Spleen (tissue), 11 donors: Measurements from ENCODE around the gene TTC28. TPM values are rescaled to one million over a fixed set of nuclear protein-coding genes. Genes with fewer than 3 reads are reported as not detected.

ENCODE experiments used
- DNase-seq: peaks from one replicate; pipeline ENCODE4 v3.0.0-alpha.2; 2020
- H3K27ac ChIP-seq, 8 donors: fragments of 200-600 bp; sonication (generic) in 7 of 8; 1 replicate in 4 of 8; 2 replicates in 4 of 8; pipeline versions ENCODE4 v1.5.0 to v1.8.0; 2016 to 2021; ENCODE audit warnings: inconsistent platforms in 4 of 8, mild to moderate bottlenecking in 4 of 8, moderate library complexity in 1 of 8
- H3K27me3 ChIP-seq, 7 donors: fragments of 200-600 bp; sonication (generic) in 6 of 7; replicated peaks in 1 of 7; 1 replicate in 4 of 7; 2 replicates in 3 of 7; pipeline versions ENCODE4 v1.5.0 to v1.8.0; 2016 to 2021; ENCODE audit warnings: inconsistent platforms in 3 of 7, mild to moderate bottlenecking in 1 of 7
- H3K36me3 ChIP-seq, 6 donors: fragments of 200-600 bp; sonication (generic) in 5 of 6; 1 replicate in 4 of 6; 2 replicates in 2 of 6; pipeline versions ENCODE4 v1.5.0 to v1.8.0; 2016 to 2021; ENCODE audit warnings: inconsistent platforms in 2 of 6
- H3K4me1 ChIP-seq, 6 donors: fragments of 200-600 bp; sonication (generic) in 5 of 6; 1 replicate in 3 of 6; 2 replicates in 3 of 6; pipeline versions ENCODE4 v1.5.0 to v1.8.0; 2016 to 2021; ENCODE audit warnings: inconsistent platforms in 3 of 6
- H3K4me3 ChIP-seq, 8 donors: fragments of 200-600 bp; sonication (generic) in 7 of 8; 1 replicate in 4 of 8; 2 replicates in 4 of 8; pipeline versions ENCODE4 v1.5.0 to v1.8.0; 2016 to 2021; ENCODE audit warnings: inconsistent platforms in 4 of 8, mild to moderate bottlenecking in 4 of 8, moderate library complexity in 2 of 8
- H3K9me3 ChIP-seq, 8 donors: fragments of 200-600 bp; sonication (generic) in 7 of 8; 1 replicate in 4 of 8; 2 replicates in 4 of 8; pipeline versions ENCODE4 v1.5.0 to v1.8.0; 2016 to 2021; ENCODE audit warnings: inconsistent platforms in 4 of 8
- POLR2A ChIP-seq, 3 donors: fragments of 450-650 bp; IDR thresholded peaks; one replicate each; pipeline ENCODE4 v1.5.1; 2017; ENCODE audit warnings: antibody characterized with exemption in 3 of 3, mild to moderate bottlenecking in 1 of 3
- POLR2AphosphoS5 ChIP-seq, 3 donors: sonication (generic); formaldehyde crosslinking; IDR thresholded peaks; one replicate each; pipeline ENCODE4 v1.5.1; 2017; ENCODE audit warnings: antibody characterized with exemption in 3 of 3
- WGBS, 5 donors: extraction: QIAGEN DNeasy Blood & Tissue Kit in 3 of 5; methylation state at CpG; one replicate each; pipeline versions ENCODE4 v1.1.5 to v1.1.7; 2013 to 2018; 5-methylcytosine and 5-hydroxymethylcytosine counted together
- intact Hi-C: fragments of 100-400 bp; cut with DNase I; formaldehyde crosslinking; loops from one replicate; pipeline ENCODE4 v1.15.0; 2023; ENCODE audit warnings: low total_unique reads
- polyA plus RNA-seq, 3 donors: library from polyadenylated mRNA; stranded (reverse); fragments of 200-250 nt; gene quantifications; one replicate each; pipeline ENCODE4 v1.2.1, GENCODE V29; 2013
- total RNA-seq, 7 donors: library from RNA; depleted of rRNA in 3 of 7; stranded (reverse); fragments of >200 nt in 3 of 7; fragmentation: NEBNext Ultra II Directional in 4 of 7; extraction: Animal tissue kit (Norgen Biotek cat#: 25700) in 4 of 7; gene quantifications; one replicate each; pipeline versions ENCODE4 v1.1.0 to v1.2.1, GENCODE V29; 2016 to 2021
- TF ChIP-seq, protein P1 (sequence below), 11 experiments: fragments of 200-600 bp in 7 of 11; fragments of 450-650 bp in 4 of 11; sonication (generic) in 4 of 11; IDR thresholded peaks in 8 of 11; conservative IDR thresholded peaks in 3 of 11; 1 replicate in 7 of 11; 2 replicates in 4 of 11; pipeline versions ENCODE4 v1.4.0 to v1.8.0; 2016 to 2021; ENCODE audit warnings: antibody characterized with exemption in 11 of 11, inconsistent platforms in 4 of 11, mild to moderate bottlenecking in 1 of 11
- donor health status: healthy with polysubstance abuse.
- donor health status: DM: no; HTN: no; CAD: no; lungs with moderate emphysema.
- donor health status: DM: no; HTN: no; CAD: no.
- donor health status: Bipolar disorder and iron deficiency.
- donor health status: healthy.
- donor health status: DM: no; HTN: no; CAD: no.
- donor health status: DM: yes; HTN: yes; CAD: no.

TTC28 gene
- total and polyA plus RNA-seq, 10 donors, result 0.62 to 69.0 (median 33.5) TPM

DNA sequence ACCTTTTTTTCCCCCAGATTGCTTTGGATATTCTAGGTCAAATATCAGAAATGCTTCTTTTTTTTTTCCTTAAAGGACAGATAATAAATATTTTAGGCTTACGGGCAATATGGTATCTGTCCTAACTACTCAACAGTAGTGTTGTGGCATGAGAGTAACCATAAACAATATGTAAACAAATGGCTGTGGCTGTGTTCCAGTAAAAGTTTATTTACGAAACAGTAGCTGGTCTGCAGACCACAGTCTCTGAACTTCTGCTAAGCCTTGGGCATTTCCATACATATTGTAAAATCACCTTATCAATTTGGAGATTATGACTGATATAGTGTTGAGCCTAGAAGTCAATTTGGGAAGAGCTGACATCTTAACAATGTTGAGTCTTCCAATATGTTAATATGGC, 621.6 kb downstream of the TTC28 start:
- H3K27ac ChIP-seq, result no peak overlapping the region
- no peaks in the 10 kb centered on the region for H3K27me3 ChIP-seq
- intact Hi-C loops, result loop anchor here (10.0 kb wide), 1 partner anchor 537 kb away; no protein-coding TSS in a partner anchor
- no peaks in the 10 kb centered on the region for H3K36me3 ChIP-seq
- H3K4me3 ChIP-seq, result no peak overlapping the region
- DNase-seq, result no peak
- TF ChIP-seq, protein P1, sequence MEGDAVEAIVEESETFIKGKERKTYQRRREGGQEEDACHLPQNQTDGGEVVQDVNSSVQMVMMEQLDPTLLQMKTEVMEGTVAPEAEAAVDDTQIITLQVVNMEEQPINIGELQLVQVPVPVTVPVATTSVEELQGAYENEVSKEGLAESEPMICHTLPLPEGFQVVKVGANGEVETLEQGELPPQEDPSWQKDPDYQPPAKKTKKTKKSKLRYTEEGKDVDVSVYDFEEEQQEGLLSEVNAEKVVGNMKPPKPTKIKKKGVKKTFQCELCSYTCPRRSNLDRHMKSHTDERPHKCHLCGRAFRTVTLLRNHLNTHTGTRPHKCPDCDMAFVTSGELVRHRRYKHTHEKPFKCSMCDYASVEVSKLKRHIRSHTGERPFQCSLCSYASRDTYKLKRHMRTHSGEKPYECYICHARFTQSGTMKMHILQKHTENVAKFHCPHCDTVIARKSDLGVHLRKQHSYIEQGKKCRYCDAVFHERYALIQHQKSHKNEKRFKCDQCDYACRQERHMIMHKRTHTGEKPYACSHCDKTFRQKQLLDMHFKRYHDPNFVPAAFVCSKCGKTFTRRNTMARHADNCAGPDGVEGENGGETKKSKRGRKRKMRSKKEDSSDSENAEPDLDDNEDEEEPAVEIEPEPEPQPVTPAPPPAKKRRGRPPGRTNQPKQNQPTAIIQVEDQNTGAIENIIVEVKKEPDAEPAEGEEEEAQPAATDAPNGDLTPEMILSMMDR (IDR thresholded peaks at IDR 0.05 in 8 of 11, conservative IDR thresholded peaks at IDR 0.05 in 3 of 11), result no peak
- no peak for TF ChIP-seq POLR2AphosphoS5 (IDR thresholded peaks at IDR 0.05)
- TF ChIP-seq POLR2A (IDR thresholded peaks at IDR 0.05), result no peak
- peaks cover 0 to 8% (median 0%) of the 10 kb centered on the region in 8 donors for H3K9me3 ChIP-seq
- WGBS, 5 donors, result 91 to 98% (median 95%) methylated on average over 2 of the region's 2 CpGs
- no peaks in the 10 kb centered on the region for H3K4me1 ChIP-seq

DNA sequence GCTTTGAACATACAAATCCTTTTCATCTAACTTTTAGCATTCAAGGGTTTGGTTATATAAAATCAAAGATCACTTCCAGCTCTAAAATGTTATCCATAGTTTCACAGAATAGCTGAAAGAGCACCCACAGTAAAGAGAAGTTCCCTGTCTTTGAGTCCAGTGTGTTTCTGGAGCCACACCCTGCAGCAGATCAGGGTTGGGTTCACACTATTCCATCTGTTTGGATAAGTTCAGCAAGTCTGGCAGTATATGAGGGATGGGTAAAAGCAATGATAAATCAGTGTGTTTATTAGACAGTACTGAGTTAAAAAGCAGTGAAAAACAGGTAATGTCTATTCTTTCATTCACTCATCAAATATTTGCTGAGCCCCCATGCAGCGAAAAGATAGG, 624.8 kb downstream of the TTC28 start:
- Histone ChIP-seq H3K9me3 (no peaks in the 10 kb centered on the region), H3K27me3 (no peaks in the 10 kb centered on the region), H3K4me1 (peaks cover 0 to 8% (median 0%) of the 10 kb centered on the region in 6 donors), H3K27ac (no peak overlapping the region), H3K36me3 (no peaks in the 10 kb centered on the region), H3K4me3 (no peak overlapping the region)
- intact Hi-C loops, result loop anchor here (10.0 kb wide), 1 partner anchor 540 kb away; no protein-coding TSS in a partner anchor
- TF ChIP-seq POLR2A (IDR thresholded peaks at IDR 0.05) (no peak), POLR2AphosphoS5 (IDR thresholded peaks at IDR 0.05) (no peak)
- TF ChIP-seq, protein P1 (IDR thresholded peaks at IDR 0.05 in 8 of 11, conservative IDR thresholded peaks at IDR 0.05 in 3 of 11), result no peak
- DNase-seq, result no peak
- 93 to 97% (median 94%) methylated on average over 1 of the region's 1 CpG for WGBS, 5 donors

DNA sequence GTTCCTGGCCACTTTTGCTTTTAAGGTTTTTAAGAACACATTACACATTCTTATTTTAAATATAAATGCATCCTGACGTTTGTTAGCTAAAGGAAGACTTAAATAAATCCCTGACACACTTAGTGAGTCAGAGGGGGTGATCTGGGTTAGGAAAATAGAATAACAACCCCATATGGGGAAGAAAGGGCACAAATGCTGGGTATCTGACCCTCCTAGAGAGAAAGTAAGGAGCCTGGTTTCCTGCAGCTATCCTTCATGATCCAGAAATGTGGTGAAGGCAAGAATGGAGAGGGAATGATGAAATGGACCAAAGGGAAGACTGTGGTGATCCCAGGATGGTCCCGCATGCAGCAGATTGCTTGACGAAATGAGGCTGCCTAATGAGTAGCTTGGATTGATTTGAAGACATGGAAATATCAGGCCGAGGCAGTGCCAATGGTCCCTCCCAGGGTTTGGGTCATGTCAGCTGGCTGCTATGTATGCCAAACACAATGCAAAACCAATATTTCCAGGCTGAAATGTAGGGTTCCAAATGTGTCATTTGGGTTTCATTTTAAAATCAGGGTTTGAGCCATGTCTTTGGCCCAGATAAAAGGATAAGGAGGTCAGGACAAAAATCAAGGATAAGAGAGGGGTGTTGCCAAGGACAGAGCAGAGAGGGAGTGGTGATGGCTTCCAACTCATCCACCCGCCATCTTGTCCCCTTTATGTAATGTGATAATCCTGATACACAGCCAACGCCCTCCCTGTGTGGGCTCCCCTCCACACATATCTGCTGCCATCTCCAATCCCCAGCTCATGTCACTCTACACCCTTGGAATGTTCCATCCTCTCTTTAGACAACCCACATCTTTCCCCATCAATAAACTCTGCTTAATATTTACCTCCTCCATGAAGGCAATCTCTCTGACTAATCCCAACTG, 625.5 kb downstream of the TTC28 start:
- Histone ChIP-seq H3K4me3 (no peak overlapping the region), H3K9me3 (no peaks in the 10 kb centered on the region), H3K4me1 (peaks cover 0 to 11% (median 0%) of the 10 kb centered on the region in 6 donors), H3K36me3 (no peaks in the 10 kb centered on the region), H3K27ac (no peak overlapping the region), H3K27me3 (no peaks in the 10 kb centered on the region)
- TF ChIP-seq POLR2A (IDR thresholded peaks at IDR 0.05) (no peak), POLR2AphosphoS5 (IDR thresholded peaks at IDR 0.05) (no peak)
- TF ChIP-seq, protein P1 (IDR thresholded peaks at IDR 0.05 in 8 of 11, conservative IDR thresholded peaks at IDR 0.05 in 3 of 11), result no peak
- DNase-seq, result no peak
- intact Hi-C loops, result loop anchor here (10.0 kb wide), 1 partner anchor 541 kb away; no protein-coding TSS in a partner anchor
- 77 to 88% (median 84%) methylated on average over 6 of the region's 6 CpGs for WGBS, 5 donors

DNA sequence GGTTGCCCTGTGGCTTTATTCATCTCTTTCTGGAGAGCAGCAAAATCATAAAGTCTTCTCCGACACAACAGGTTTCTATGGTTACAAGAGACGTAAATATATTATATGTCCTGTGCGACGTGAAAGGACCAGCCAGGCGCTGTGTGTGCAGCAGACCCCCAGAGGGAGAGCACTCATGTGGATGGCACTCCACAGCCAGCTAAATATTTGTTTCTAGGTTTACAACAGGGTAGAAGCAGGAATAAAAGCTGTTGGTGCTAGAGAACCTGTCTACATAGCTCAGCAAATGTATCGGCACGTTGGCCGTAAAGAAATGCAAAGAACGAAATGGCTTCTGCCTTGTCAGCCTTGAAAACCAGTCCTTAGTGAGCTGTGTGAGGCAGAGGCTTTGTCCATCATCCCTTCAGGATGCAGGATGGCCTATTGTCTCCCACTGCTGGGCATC, 626.8 kb downstream of the TTC28 start:
- Histone ChIP-seq H3K4me1 (peaks cover 0 to 24% (median 4%) of the 10 kb centered on the region in 6 donors), H3K9me3 (no peaks in the 10 kb centered on the region), H3K4me3 (no peak overlapping the region), H3K27ac (no peak overlapping the region), H3K36me3 (no peaks in the 10 kb centered on the region), H3K27me3 (no peaks in the 10 kb centered on the region)
- 87 to 91% (median 90%) methylated on average over 9 of the region's 9 CpGs for WGBS, 5 donors
- no peak for TF ChIP-seq POLR2AphosphoS5 (IDR thresholded peaks at IDR 0.05)
- TF ChIP-seq, protein P1 (IDR thresholded peaks at IDR 0.05 in 8 of 11, conservative IDR thresholded peaks at IDR 0.05 in 3 of 11), result no peak
- TF ChIP-seq POLR2A (IDR thresholded peaks at IDR 0.05), result no peak
- no peak for DNase-seq
- intact Hi-C loops, result loop anchor here (10.0 kb wide), 1 partner anchor 542 kb away; no protein-coding TSS in a partner anchor
